Choroid plexus epithelial cell (primary cell): ENCODE results near the gene TP53TG5.

ENCODE experiments used
- DNase-seq: peaks from one replicate; pipeline ENCODE4 v3.0.0-alpha.2; 2010; ENCODE audit warnings: low read depth
- H3K4me3 ChIP-seq: 2 replicates; pipeline ENCODE4 v1.5.1; 2011; ENCODE audit warnings: low read depth, mild to moderate bottlenecking, control low read depth, low read length, moderate library complexity
- CTCF ChIP-seq: conservative IDR thresholded peaks from 2 replicates; pipeline ENCODE4 v1.5.1; 2011; ENCODE audit warnings: low read depth, mild to moderate bottlenecking, control low read depth, inconsistent platforms, low read length, moderate library complexity

TP53TG5 gene

GRCh38 chr20:45341939-45342854 lies 35.9 kb downstream of the TP53TG5 start:
- H3K4me3 ChIP-seq, result peak overlapping the region; percentile 19

GRCh38 chr20:45341579-45341938 lies 36.6 kb downstream of the TP53TG5 start:
- no peak for TF ChIP-seq CTCF
- peak overlapping the region; percentile 19 for H3K4me3 ChIP-seq
- no peak for DNase-seq

More at GRCh38 chr20:45341939-45342854, 35.9 kb downstream of the TP53TG5 start:
- no peak for TF ChIP-seq CTCF
- DNase-seq, result peak; percentile 73

GRCh38 chr20:45340951-45341350 lies 37.2 kb downstream of the TP53TG5 start:
- no peak overlapping the region for H3K4me3 ChIP-seq
- no peak for DNase-seq
- no peak for TF ChIP-seq CTCF

- no peak for TF ChIP-seq CTCF
- H3K4me3 ChIP-seq, result no peak overlapping the region
- DNase-seq, result no peak
Measured at GRCh38 chr20:45340236-45340847, 37.8 kb downstream of the TP53TG5 start.

GRCh38 chr20:45339799-45340198 lies 38.3 kb downstream of the TP53TG5 start:
- no peak for TF ChIP-seq CTCF
- no peak overlapping the region for H3K4me3 ChIP-seq

GRCh38 chr20:45339084-45339483 lies 39.0 kb downstream of the TP53TG5 start:
- DNase-seq, result no peak
- no peak for TF ChIP-seq CTCF

More at GRCh38 chr20:45339799-45340198, 38.3 kb downstream of the TP53TG5 start:
- no peak for DNase-seq

More at GRCh38 chr20:45339084-45339483, 39.0 kb downstream of the TP53TG5 start:
- H3K4me3 ChIP-seq, result no peak overlapping the region
